ENCODE data around the gene LZTS2.

- TF ChIP-seq CTCF (IDR thresholded peaks at IDR 0.05 in 8 of 11, conservative IDR thresholded peaks at IDR 0.05 in 3 of 11): no peak
- TF ChIP-seq POLR2A (IDR thresholded peaks at IDR 0.05): no peak
- TF ChIP-seq POLR2AphosphoS5 (IDR thresholded peaks at IDR 0.05): peak in 1 of 3 donors; percentile 7
These were observed 19.8 kb upstream of the LZTS2 start for GRCh38 chr10:100979791-100980272.
